HUES64 (cell line): Measurements from ENCODE around the gene SPDYE18. TPM values are rescaled to one million over a fixed set of nuclear protein-coding genes. Genes with fewer than 3 reads are reported as not detected.
"Not testable (repeated sequence)": the region's sequence is repeated elsewhere in the genome, so short reads cannot be mapped to it uniquely, and the experiment has no call there.

Experiments used
- H3K27ac ChIP-seq: 2 replicates; pipeline ENCODE4 v1.7.0; 2013; ENCODE audit warnings: low read depth, low read length, inconsistent platforms
- H3K27me3 ChIP-seq: 2 replicates; pipeline ENCODE4 v1.6.1; 2013; ENCODE audit warnings: mild to moderate bottlenecking, low read length; ENCODE audit not compliant: insufficient read depth
- H3K36me3 ChIP-seq: 2 replicates; pipeline ENCODE4 v1.6.1; 2013; ENCODE audit warnings: mild to moderate bottlenecking, low read length; ENCODE audit not compliant: insufficient read depth
- H3K4me1 ChIP-seq: 2 replicates; pipeline ENCODE4 v1.6.1; 2013; ENCODE audit warnings: mild to moderate bottlenecking, low read length, moderate library complexity; ENCODE audit not compliant: insufficient read depth
- H3K4me3 ChIP-seq: 2 replicates; pipeline ENCODE4 v1.5.1; 2013; ENCODE audit warnings: mild to moderate bottlenecking, low read length, moderate library complexity
- H3K9ac ChIP-seq: 2 replicates; pipeline ENCODE4 v1.6.1; 2013; ENCODE audit warnings: mild to moderate bottlenecking, low read depth, low read length
- H3K9me3 ChIP-seq: 2 replicates; pipeline ENCODE4 v1.6.1; 2013; ENCODE audit warnings: low read depth, low read length; ENCODE audit not compliant: insufficient read depth
- WGBS: fragments of 150-250, 120-280 bp; methylation state at CpG from one replicate; pipeline ENCODE4 v1.1.7; 2013; ENCODE audit warnings: missing lambda C conversion rate; 5-methylcytosine and 5-hydroxymethylcytosine counted together
- polyA plus RNA-seq, 2 experiments: library from polyadenylated mRNA; stranded (reverse); fragments of 50-300 nt; gene quantifications; one replicate each; pipeline ENCODE4 v1.2.3, GENCODE V29; 2013

Gene SPDYE18
- polyA plus RNA-seq (2013, experiment 1 of 2): not detected
- polyA plus RNA-seq (2013, experiment 2 of 2): not detected

- H3K4me3 ChIP-seq, H3K27me3 ChIP-seq, H3K27ac ChIP-seq, H3K9me3 ChIP-seq, H3K4me1 ChIP-seq, H3K36me3 ChIP-seq, H3K9ac ChIP-seq: not testable (repeated sequence)
- WGBS: 93% methylated on average over 4 of the region's 4 CpGs
Observed at GRCh38 chr7:77062557-77062956, at the start of gene SPDYE18. TSS of gene SPDYE18 (minus strand) at chr7:77062558. CDS start at chr7:77060512, 2,046 bp downstream.

GRCh38 chr7:77108362-77108761 lies 46.0 kb upstream of the SPDYE18 start:
- H3K36me3 ChIP-seq, H3K27ac ChIP-seq, H3K4me1 ChIP-seq, H3K27me3 ChIP-seq, H3K4me3 ChIP-seq, H3K9ac ChIP-seq, H3K9me3 ChIP-seq: not testable (repeated sequence)
- 100% methylated on average over 1 of the region's 1 CpG for WGBS

- not testable (repeated sequence) for H3K9ac ChIP-seq, H3K4me1 ChIP-seq, H3K27ac ChIP-seq, H3K27me3 ChIP-seq, H3K4me3 ChIP-seq, H3K36me3 ChIP-seq, H3K9me3 ChIP-seq
- WGBS: no CpG with 5 or more reads among the region's 3 CpGs
Observed at GRCh38 chr7:77107659-77108058, 45.3 kb upstream of the SPDYE18 start.

- H3K27me3 ChIP-seq: not testable (repeated sequence)
- WGBS: 100% methylated on average over 2 of the region's 3 CpGs
Observed at GRCh38 chr7:77105904-77106303, 43.5 kb upstream of the SPDYE18 start.

GRCh38 chr7:77102671-77103070 lies 40.3 kb upstream of the SPDYE18 start:
- H3K27me3 ChIP-seq, H3K9me3 ChIP-seq, H3K4me3 ChIP-seq, H3K4me1 ChIP-seq, H3K36me3 ChIP-seq, H3K9ac ChIP-seq, H3K27ac ChIP-seq: not testable (repeated sequence)

More at GRCh38 chr7:77105904-77106303, 43.5 kb upstream of the SPDYE18 start:
- not testable (repeated sequence) for H3K4me3 ChIP-seq, H3K36me3 ChIP-seq, H3K27ac ChIP-seq, H3K4me1 ChIP-seq, H3K9ac ChIP-seq, H3K9me3 ChIP-seq

GRCh38 chr7:77101187-77101586 lies 38.8 kb upstream of the SPDYE18 start:
- H3K9me3 ChIP-seq, H3K27ac ChIP-seq, H3K9ac ChIP-seq, H3K4me1 ChIP-seq, H3K4me3 ChIP-seq, H3K27me3 ChIP-seq, H3K36me3 ChIP-seq: not testable (repeated sequence)
- WGBS: 95% methylated on average over 1 of the region's 1 CpG

GRCh38 chr7:77100501-77100900 lies 38.1 kb upstream of the SPDYE18 start:
- not testable (repeated sequence) for H3K36me3 ChIP-seq, H3K9ac ChIP-seq, H3K4me3 ChIP-seq, H3K27ac ChIP-seq, H3K4me1 ChIP-seq, H3K9me3 ChIP-seq, H3K27me3 ChIP-seq
- WGBS: 90% methylated on average over 1 of the region's 3 CpGs

- H3K36me3 ChIP-seq, H3K9me3 ChIP-seq, H3K9ac ChIP-seq, H3K27me3 ChIP-seq, H3K4me3 ChIP-seq, H3K27ac ChIP-seq, H3K4me1 ChIP-seq: not testable (repeated sequence)
- WGBS: no CpG with 5 or more reads among the region's 2 CpGs
Observed at GRCh38 chr7:77092301-77092700, 29.9 kb upstream of the SPDYE18 start.

- H3K4me1 ChIP-seq, H3K9ac ChIP-seq, H3K4me3 ChIP-seq, H3K9me3 ChIP-seq, H3K36me3 ChIP-seq, H3K27ac ChIP-seq, H3K27me3 ChIP-seq: not testable (repeated sequence)
- WGBS: 100% methylated on average over 1 of the region's 1 CpG
Observed at GRCh38 chr7:77082192-77082591, 19.8 kb upstream of the SPDYE18 start.

GRCh38 chr7:77080236-77080635 lies 17.9 kb upstream of the SPDYE18 start:
- H3K9me3 ChIP-seq, H3K36me3 ChIP-seq, H3K27ac ChIP-seq, H3K9ac ChIP-seq, H3K4me1 ChIP-seq, H3K27me3 ChIP-seq, H3K4me3 ChIP-seq: not testable (repeated sequence)
- WGBS: 87% methylated on average over 1 of the region's 2 CpGs

- H3K9ac ChIP-seq, H3K27me3 ChIP-seq, H3K27ac ChIP-seq, H3K4me3 ChIP-seq, H3K4me1 ChIP-seq, H3K9me3 ChIP-seq, H3K36me3 ChIP-seq: not testable (repeated sequence)
- no CpG with 5 or more reads among the region's 5 CpGs for WGBS
Observed at GRCh38 chr7:77079624-77080023, 17.3 kb upstream of the SPDYE18 start.

- H3K9ac ChIP-seq, H3K9me3 ChIP-seq, H3K4me1 ChIP-seq, H3K4me3 ChIP-seq, H3K27me3 ChIP-seq, H3K27ac ChIP-seq, H3K36me3 ChIP-seq: not testable (repeated sequence)
Observed at GRCh38 chr7:77079112-77079511, 16.8 kb upstream of the SPDYE18 start.
